Right renal cortex interstitium (tissue), 3 donors: ENCODE results near the gene BAAT. TPM values are rescaled to one million over a fixed set of nuclear protein-coding genes. Genes with fewer than 3 reads are reported as not detected.
"Not testable (repeated sequence)": the region's sequence is repeated elsewhere in the genome, so short reads cannot be mapped to it uniquely, and the experiment has no call there.

Experiments used
- DNase-seq, 3 donors: peaks; one replicate each; pipeline ENCODE4 v3.0.0-alpha.2; 2013; ENCODE audit warnings: low read depth in 3 of 3, low spot score in 2 of 3
- polyA plus RNA-seq, 3 donors: library from polyadenylated mRNA; unstranded; fragments of 120-200 nt; gene quantifications; one replicate each; pipeline ENCODE4 v1.2.1, GENCODE V29; 2013; ENCODE audit not compliant: insufficient read length in 3 of 3

The BAAT gene
- polyA plus RNA-seq: under 1 TPM; 0.21 to 0.44 (median 0.33) TPM

DNA sequence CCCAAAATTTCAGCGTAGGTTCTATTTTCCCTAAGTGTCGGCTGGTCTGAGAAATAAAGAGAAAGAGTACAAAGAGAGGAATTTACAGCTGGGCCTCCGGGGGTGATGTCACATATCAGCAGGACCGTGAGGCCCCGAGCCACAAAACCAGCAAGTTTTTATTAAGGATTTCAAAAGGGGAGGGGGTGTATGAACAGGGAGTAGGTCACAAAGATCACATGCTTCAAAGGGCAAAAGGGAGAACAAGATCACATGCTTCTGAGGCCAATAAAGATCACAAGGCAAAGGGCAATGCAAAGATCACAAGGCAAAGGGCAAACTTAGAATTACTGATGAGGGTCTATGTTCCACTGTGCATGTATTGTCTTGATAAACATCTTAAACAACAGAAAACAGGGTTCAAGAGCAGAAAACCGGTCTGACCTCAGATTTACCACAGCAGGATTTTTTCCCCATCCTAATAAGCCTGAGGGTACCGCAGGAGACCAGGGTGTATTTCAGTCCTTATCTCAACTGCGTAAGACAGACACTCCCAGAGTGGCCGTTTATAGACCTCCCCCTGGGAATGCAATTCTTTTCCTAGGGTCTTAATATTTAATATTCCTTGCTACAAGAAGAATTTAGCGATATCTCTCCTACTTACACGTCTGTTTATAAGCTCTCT is at the start of gene BAAT:
Gene BAAT, minus strand, starts transcription at position 134 of the 664 bp plus-strand sequence. CDS start 13,602 bp downstream, outside the sequence.
- DNase-seq: not testable (repeated sequence)

DNA sequence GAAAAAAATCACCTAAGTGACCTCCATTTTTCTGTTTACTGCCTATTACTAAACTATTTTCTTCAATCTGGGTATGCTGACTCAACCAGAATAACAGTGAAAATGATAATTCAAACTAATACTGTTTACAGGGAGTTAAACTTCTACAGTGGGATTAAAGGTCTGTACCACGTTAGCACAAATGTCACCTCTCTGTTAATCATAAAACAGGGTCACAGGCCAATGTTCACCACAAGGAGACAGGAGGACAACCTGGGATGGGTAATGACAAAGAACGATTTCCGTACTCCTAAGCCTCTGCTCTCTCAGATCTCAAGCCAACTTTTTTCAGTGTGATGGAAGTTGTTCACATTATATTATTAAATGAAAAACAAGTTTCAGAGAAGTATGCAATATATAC is 48.4 kb upstream of the BAAT start:
- DNase-seq: no peak

DNA sequence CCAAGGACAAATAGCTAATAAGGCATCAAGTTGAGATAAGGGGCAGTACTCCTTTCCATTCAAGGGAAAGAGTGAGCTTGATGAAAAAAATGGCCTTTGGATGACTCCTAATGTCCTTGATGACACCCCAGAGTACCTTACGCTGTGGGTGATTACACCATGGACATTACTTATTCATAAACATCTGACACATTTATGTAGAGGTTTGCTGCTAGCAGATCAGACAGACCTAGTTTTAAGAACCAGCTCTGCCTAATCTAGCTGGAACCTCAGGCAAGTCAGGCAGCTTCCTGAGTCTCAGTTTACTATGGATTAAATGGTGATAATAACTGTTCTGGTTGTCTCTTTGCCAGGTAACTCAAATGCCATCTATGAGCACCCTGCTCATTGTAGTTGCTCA is 47.9 kb upstream of the BAAT start:
- DNase-seq: no peak

DNA sequence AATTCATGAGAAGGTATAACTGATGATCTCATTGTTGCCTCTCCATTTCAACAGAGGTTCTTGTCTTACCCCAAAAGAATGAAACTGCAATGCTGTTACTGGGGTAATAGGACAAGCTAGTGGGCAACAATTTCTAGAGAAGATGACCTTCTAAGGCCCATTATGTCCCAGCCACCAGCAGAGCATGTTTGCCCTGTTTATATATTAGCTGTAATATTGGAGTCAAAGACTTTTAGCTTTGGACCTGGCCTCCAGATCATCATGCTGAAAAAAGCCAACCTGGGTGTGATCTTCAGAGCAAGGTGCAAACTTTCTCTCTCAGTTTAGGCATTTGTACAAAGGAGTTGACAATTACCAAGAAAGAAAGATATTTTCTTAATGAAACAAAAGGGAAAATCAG is 47.4 kb upstream of the BAAT start:
- DNase-seq: no peak

DNA sequence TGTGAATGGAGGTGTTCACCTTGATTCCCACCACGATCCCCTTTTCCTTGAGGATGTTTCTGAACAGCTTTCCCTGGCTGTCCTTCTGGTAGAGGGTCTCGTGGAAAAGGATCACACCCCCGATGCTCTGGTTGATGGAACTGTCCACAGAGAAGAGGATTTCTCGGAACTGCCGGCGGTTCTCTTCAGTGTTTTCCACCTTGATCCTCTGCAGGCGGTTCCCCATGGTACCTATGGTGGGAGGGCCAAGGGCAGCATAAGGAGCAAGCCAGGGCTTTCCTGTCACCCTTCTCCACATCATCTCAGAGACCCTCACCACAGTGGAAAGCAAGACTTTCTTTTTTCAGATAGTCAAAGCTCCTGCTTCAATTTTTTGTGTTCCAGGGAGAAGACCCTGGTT is 44.9 kb upstream of the BAAT start:
- no peak for DNase-seq

DNA sequence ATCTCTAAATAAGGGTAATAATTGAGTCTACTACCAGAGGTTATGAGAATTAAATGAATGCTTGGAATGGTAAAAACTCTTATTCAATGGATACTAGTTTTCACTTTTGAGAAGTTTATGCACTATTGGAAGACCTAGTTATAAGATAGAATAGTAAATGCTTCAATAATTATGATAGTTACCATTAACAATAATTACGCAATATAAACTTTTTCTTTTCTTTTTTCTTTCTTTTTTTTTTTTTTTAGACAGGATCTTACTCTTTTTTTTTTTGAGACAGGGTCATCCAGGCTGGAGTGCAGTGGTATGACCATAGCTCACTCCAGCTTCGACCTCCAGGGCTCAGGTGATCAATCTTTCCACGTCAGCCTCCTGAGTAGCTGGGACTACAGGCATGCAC is 44.1 kb upstream of the BAAT start:
- DNase-seq: no peak

GRCh38 chr9:101427957-101428655 is 43.3 kb upstream of the BAAT start:
- DNase-seq: no peak

GRCh38 chr9:101427358-101427757 is 42.6 kb upstream of the BAAT start:
- DNase-seq: no peak

DNA sequence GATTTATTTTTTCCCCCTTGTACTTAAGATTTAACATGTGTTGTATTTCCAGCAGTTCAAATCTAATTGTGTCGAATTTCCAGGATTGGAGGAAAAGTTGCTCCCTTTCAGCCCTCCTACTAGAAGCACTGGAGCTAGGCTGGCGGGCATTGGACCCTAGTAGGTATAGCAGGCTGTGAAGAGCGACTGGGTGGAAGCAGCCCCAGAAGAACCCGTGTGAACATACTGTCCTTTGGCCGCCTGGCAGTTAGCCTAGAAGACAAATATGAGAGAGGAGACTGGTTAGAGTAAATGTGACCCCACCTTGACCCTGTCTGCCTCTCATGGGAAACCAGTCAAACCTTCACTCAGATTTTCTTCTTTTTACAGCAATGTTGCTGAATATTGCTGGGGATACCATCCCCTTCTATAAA is 36.9 kb upstream of the BAAT start:
- no peak for DNase-seq

DNA sequence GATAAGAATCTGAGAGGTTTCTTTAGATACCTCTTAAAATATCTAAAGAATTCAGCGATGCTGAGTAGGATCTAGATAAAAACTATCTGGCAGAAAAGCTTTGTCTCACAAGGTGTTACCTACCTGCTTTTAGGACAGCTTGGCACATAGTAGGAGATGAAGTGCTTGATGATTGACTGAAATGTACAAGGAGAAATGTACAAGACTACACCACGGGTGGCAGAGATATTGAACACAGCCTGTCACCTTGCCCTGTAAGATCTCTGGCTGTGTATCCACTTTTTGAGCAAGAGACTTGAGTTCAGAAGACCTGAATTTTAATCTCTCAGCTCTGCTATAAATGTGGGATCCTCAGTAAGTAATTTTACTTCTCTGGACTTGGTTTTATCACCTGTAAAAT is 35.1 kb upstream of the BAAT start:
- DNase-seq: no peak

DNA sequence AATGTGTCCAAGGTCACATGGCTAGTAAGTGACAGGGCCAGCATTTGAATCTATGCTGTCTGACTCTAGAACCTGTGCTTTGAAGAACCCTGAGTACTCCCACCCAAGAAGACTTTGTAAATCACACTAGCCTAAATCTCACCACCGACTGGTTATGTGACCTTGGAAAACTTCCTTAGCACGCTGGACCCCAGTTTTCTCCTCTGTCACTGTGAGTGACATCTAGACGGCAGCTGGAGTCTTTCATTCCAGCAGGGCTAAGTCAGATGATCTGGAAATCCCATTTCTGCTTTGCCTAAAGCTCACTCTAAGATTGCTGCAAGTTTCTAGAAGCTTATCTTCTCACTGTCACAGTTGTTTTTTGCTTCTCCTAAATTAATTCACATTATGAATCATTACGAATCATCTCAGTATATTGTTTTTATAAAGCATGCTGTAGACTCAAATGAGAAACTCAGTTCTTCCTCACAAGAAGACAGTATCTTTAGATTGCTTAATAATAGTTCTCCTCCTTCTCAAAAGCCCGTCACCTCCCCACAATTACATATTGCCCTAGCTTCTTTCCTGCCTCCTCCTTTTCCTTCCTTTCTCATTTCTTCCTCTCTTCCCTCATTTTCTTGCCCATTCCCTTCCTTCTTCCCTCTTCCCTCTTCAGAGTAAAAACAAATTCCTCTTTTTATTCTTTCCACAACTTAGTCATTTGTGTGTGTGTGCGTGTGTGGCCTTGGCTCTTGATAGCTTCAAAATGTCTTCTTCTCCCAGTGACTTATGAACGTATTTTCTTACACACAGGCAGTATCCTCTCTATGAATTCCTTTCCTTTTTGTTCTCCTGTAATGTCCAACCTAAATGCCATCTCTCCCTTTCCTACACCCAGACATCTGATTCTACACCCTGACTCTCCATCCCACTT is 34.0 kb upstream of the BAAT start:
- DNase-seq: no peak

DNA sequence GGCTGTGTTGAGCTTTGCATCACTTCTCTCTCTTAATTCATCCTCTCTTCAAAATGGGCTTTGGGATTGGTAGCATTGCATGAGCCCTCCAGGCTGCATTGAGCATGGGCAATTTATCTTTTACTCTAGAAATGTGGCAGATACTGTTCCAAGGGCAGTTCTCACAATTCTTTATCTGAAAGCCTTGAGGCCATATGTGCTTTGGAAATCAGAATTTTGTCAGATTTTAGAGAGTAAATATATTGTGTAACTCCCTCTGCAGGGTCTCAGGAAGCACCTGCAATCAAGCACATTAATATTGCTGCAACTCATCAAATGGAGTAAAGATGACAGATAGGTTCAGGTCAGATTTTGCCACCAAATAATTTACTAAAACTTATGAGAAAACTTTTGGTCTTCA is 33.2 kb upstream of the BAAT start:
- DNase-seq: no peak

DNA sequence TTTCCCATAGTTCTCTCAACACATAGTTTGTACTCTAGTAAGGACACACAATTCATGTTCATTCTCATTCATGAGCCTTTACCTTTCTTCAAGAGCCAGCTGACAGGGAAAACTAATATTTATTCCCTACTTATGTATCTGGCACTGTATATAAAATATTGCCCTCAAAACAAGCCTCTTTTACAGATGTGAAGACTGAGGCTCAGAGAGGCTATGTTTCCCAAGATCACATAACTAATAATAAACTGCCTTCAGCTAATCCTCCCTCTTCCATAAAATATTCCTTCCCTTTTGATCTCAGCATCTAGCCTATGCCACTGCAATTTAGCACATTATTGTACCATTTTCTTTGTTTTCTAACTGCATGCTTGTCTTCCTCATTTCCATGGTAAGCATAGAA is 32.6 kb upstream of the BAAT start:
- no peak for DNase-seq

- no peak for DNase-seq
Measured at GRCh38 chr9:101415578-101415977, 30.8 kb upstream of the BAAT start.

DNA sequence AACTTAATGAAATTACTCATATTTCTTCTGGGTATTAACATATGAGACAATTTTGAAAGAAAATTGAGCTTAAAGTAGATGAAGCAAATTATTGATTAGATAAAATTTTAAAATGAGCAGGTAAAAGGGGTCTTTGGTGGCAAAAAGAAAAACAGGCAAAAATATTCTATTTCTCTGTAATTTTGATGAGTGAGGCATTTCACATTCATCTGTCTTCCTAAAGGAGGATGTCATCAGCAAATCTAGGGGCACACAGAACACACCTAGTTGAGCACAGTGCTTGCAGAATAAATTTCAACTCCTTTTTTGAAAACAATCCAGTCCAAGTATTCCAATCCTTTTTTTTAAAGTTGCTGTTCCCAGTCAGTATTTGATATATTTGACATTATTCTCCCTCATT is 30.0 kb upstream of the BAAT start:
- DNase-seq: no peak

- DNase-seq: no peak
Measured at GRCh38 chr9:101409079-101409477, 24.3 kb upstream of the BAAT start.

DNA sequence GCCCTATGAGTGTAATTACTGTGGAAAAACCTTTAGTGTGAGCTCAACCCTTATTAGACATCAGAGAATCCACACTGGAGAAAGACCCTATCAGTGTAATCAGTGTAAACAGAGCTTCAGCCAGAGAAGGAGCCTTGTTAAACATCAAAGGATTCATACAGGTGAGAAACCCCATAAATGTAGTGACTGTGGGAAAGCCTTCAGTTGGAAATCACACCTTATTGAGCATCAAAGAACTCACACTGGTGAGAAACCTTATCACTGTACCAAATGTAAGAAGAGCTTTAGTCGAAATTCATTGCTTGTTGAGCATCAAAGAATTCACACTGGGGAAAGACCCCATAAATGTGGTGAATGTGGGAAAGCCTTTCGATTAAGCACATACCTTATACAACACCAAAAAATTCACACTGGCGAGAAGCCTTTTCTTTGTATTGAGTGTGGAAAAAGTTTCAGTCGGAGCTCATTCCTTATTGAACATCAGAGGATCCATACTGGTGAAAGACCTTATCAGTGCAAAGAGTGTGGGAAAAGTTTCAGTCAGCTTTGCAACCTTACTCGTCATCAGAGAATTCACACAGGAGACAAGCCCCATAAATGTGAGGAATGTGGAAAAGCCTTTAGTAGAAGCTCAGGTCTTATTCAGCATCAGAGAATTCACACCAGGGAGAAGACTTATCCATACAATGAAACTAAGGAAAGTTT is 23.7 kb upstream of the BAAT start:
- DNase-seq: no peak

DNA sequence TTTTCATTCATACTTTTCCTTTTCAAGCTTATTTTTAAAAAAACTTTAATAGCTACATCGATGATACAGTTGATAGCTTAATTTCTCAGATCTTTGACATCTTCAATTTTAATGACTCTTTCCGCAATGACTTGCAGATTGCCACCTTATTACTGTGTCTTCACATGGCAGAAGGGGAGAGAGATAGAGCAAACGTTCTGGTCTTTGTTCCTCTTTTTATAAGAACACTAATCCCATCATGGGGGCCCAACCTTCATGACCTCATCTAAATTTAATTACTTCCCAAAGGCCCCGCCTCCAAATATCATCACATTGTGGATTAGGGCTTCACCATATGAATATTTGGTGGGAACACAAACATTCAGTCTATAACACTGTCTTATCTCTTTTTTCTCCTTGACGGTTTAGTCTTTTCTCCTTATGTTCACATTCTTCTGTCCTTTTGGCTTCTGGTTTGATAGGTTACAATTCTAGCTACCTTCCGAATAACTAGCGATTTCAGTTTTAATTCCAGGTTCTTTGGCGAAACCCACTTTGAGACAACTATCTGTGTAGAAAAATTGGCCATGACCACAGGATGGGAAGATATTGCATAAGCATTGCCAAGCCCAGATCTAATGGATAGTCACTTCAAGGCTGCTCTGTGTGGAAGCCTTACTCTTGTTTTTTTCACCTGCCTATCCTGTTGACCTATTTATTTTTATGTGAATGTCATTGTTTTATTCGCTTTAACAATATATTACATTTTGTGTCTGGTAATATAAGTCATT is 18.9 kb upstream of the BAAT start:
- no peak for DNase-seq

DNA sequence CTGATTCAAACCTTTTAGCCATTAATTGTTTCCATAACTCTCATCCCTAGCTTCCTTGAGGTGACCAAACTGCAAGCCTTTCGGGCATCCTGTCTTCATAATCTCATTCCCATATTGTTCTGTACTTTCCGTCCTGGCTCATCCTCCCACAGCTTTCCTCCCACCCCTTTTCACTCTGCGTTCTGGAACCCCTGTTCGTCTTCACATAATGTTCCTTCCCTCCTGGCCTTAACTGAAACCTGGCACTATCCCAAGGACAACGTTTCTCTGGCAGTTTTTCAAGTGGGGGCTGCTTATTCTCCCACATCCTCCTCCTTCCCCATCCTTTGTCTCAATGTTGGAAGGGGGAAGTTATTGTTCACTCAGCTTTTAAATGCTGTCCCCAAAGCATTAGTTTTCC is 15.3 kb upstream of the BAAT start:
- DNase-seq: no peak

GRCh38 chr9:101399643-101399970 is 14.8 kb upstream of the BAAT start:
- no peak for DNase-seq
